HCT116 (cell line): ENCODE measurements around the gene ZNF83. TPM values are rescaled to one million over a fixed set of nuclear protein-coding genes. Genes with fewer than 3 reads are reported as not detected.
"Not testable (repeated sequence)": the region's sequence is repeated elsewhere in the genome, so short reads cannot be mapped to it uniquely, and the experiment has no call there.

Experiments
- ATAC-seq: fragments of 200-7000 bp; cut with Tn5 transposase; 2 replicates; pipeline ENCODE4 v1.9.1; 2020; ENCODE audit warnings: mild to moderate bottlenecking, moderate library complexity
- BruUV-seq: library from RNA; stranded (reverse); fragments of 400-500 nt; replicated peaks from 2 replicates; lab custom pipeline; 2021; lab: Mats Ljungman, UMichigan
- CTCF ChIA-PET: fragments of 300-600 bp; sonication (Branson Sonifier 250); formaldehyde crosslinking; loops from one replicate; lab custom pipeline; 2021; ENCODE audit warnings: antibody characterized with exemption; lab: Charles Lee
- POLR2A ChIA-PET: fragments of 300-600, 350-600 bp; sonication (Branson Sonifier 250); formaldehyde crosslinking; loops from one replicate; lab custom pipeline; 2021; ENCODE audit warnings: antibody characterized with exemption; lab: Charles Lee
- RAD21 ChIA-PET, 2 experiments: fragments of 300-600 bp; sonication (Branson Sonifier 250); formaldehyde crosslinking; loops; one replicate each; lab custom pipeline; 2023; ENCODE audit warnings: low total read pairs in 2 of 2; ENCODE audit not compliant: uncharacterized antibody in 2 of 2, unreplicated experiment in 2 of 2, low non-redundant PET in 1 of 2; lab: Charles Lee
- DNase-seq: peaks from one replicate; pipeline ENCODE4 v3.0.0-alpha.2; 2010; ENCODE audit warnings: low read depth, low spot score
- H2AFZ ChIP-seq: fragments of 200-600 bp; shearing (Covaris generic), sonication (generic); 2 replicates; pipeline ENCODE4 v1.6.1; 2017; ENCODE audit warnings: low read depth, mixed run types, mixed read lengths, antibody characterized with exemption, low read length; ENCODE audit not compliant: poor library complexity, severe bottlenecking
- H3K27ac ChIP-seq: 2 replicates; pipeline ENCODE4 v1.5.1; 2012; ENCODE audit warnings: low read depth, low read length
- H3K27me3 ChIP-seq: fragments of 200-600 bp; sonication (generic); 2 replicates; pipeline ENCODE4 v1.6.1; 2016; ENCODE audit warnings: mixed run types, low read length, mixed read lengths; ENCODE audit not compliant: insufficient read depth
- H3K36me3 ChIP-seq, 2 experiments: fragments of 200-500 bp in 1 of 2; fragments of 200-600 bp in 1 of 2; sonication (Bioruptor generic) in 1 of 2; sonication (generic) in 1 of 2; 2 replicates each; pipeline versions ENCODE4 v1.5.1 to v1.6.1; 2014 to 2016; ENCODE audit warnings: low read length in 2 of 2, inconsistent platforms in 1 of 2, mixed read lengths in 1 of 2, mixed run types in 1 of 2; ENCODE audit not compliant: insufficient read depth in 2 of 2, control insufficient read depth in 1 of 2
- H3K4me1 ChIP-seq, 2 experiments: fragments of 200-600 bp in 1 of 2; sonication (generic) in 1 of 2; 2 replicates each; pipeline versions ENCODE4 v1.5.1 to v1.6.1; 2012 to 2017; ENCODE audit warnings: low read length in 2 of 2, inconsistent platforms in 1 of 2, mild to moderate bottlenecking in 1 of 2, mixed read lengths in 1 of 2, mixed run types in 1 of 2, moderate library complexity in 1 of 2; ENCODE audit not compliant: insufficient read depth in 2 of 2, control insufficient read depth in 1 of 2
- H3K4me2 ChIP-seq: fragments of 200-600 bp; sonication (generic); 2 replicates; pipeline ENCODE4 v1.6.1; 2017; ENCODE audit warnings: mixed run types, low read length, mixed read lengths
- H3K4me3 ChIP-seq, 2 experiments: fragments of 200-600 bp in 1 of 2; sonication (generic) in 1 of 2; replicated peaks in 1 of 2; 2 replicates each; pipeline ENCODE4 v1.5.1; 2011 to 2016; ENCODE audit warnings: low read length in 2 of 2, control low read depth in 1 of 2, low read depth in 1 of 2, mild to moderate bottlenecking in 1 of 2, mixed read lengths in 1 of 2, mixed run types in 1 of 2
- H3K79me2 ChIP-seq: fragments of 200-600 bp; sonication (generic); 2 replicates; pipeline ENCODE4 v1.6.1; 2017; ENCODE audit warnings: mild to moderate bottlenecking, mixed run types, low read length, moderate library complexity, mixed read lengths; ENCODE audit not compliant: insufficient read depth
- H3K9ac ChIP-seq: fragments of 200-600 bp; sonication (generic); 2 replicates; pipeline ENCODE4 v1.6.1; 2016; ENCODE audit warnings: low read length, mixed read lengths
- H3K9me2 ChIP-seq: fragments of 200-600 bp; sonication (generic), shearing (Covaris generic); 2 replicates; pipeline ENCODE4 v1.6.1; 2017; ENCODE audit warnings: mixed run types, mild to moderate bottlenecking, moderate library complexity; ENCODE audit not compliant: insufficient read depth
- H3K9me3 ChIP-seq, 2 experiments: fragments of 200-500 bp in 1 of 2; fragments of 200-600 bp in 1 of 2; sonication (Bioruptor generic) in 1 of 2; sonication (generic) in 1 of 2; 2 replicates each; pipeline ENCODE4 v1.6.1; 2014 to 2017; ENCODE audit warnings: low read length in 2 of 2, mixed read lengths in 2 of 2, inconsistent platforms in 1 of 2, low read depth in 1 of 2, mild to moderate bottlenecking in 1 of 2, mixed run types in 1 of 2, moderate library complexity in 1 of 2; ENCODE audit not compliant: control insufficient read depth in 1 of 2, insufficient read depth in 1 of 2
- H4K20me1 ChIP-seq: fragments of 200-600 bp; sonication (generic), shearing (Covaris generic); 2 replicates; pipeline ENCODE4 v1.6.1; 2017; ENCODE audit warnings: mixed run types, mild to moderate bottlenecking, moderate library complexity; ENCODE audit not compliant: insufficient read depth
- ATF3 ChIP-seq: IDR thresholded peaks from 2 replicates; pipeline ENCODE4 v1.6.1; 2012
- ELF1 ChIP-seq: IDR thresholded peaks from 2 replicates; pipeline ENCODE4 v1.6.1; 2012; ENCODE audit warnings: low read depth, borderline replicate concordance
- EZH2phosphoT487 ChIP-seq: fragments of 200-600 bp; IDR thresholded peaks from 2 replicates; pipeline ENCODE4 v1.6.1; 2018; ENCODE audit warnings: antibody characterized with exemption, borderline replicate concordance
- FOSL1 ChIP-seq: IDR thresholded peaks from 2 replicates; pipeline ENCODE4 v1.6.1; 2012; ENCODE audit warnings: low read depth
- SRF ChIP-seq: IDR thresholded peaks from 2 replicates; pipeline ENCODE4 v1.6.1; 2012; ENCODE audit warnings: low read depth
- YY1 ChIP-seq: IDR thresholded peaks from 2 replicates; pipeline ENCODE4 v1.6.1; 2011; ENCODE audit warnings: low read length, low read depth, moderate library complexity, mild to moderate bottlenecking; ENCODE audit not compliant: insufficient replicate concordance; ENCODE audit errors: extremely low read depth
- ZBTB33 ChIP-seq: IDR thresholded peaks from 2 replicates; pipeline ENCODE4 v1.6.1; 2011; ENCODE audit warnings: mild to moderate bottlenecking, low read length, moderate library complexity; ENCODE audit not compliant: insufficient replicate concordance; ENCODE audit errors: extremely low read depth
- ZFX ChIP-seq: fragments of 450-650 bp; IDR thresholded peaks from 2 replicates; pipeline ENCODE4 v1.6.1; 2017
- intact Hi-C: fragments of 100-400 bp; cut with micrococcal nuclease; formaldehyde crosslinking; loops from 2 replicates; pipeline ENCODE4 v1.10.0; 2022
- total RNA-seq: library from RNA; stranded (reverse); gene quantifications from one replicate; pipeline ENCODE4 v1.2.1, GENCODE V29; 2021; ENCODE audit not compliant: unreplicated experiment

ZNF83 gene
- total RNA-seq, 1 experiment from 2014 or later: 34.2 TPM

- TF ChIP-seq ZBTB33 (no peak), EZH2phosphoT487 (no peak)
These were observed 41.4 kb upstream of the ZNF83 start (continued) for GRCh38 chr19:52679598-52679997.

- DNase-seq, H3K9me3 ChIP-seq, H3K27ac ChIP-seq, H3K9ac ChIP-seq, H2AFZ ChIP-seq, H3K9me2 ChIP-seq, RAD21 ChIA-PET, H3K4me3 ChIP-seq, ATAC-seq, POLR2A ChIA-PET, CTCF ChIA-PET, H3K27me3 ChIP-seq, H4K20me1 ChIP-seq, H3K4me2 ChIP-seq, BruUV-seq, intact Hi-C loops: not testable (repeated sequence)
- H3K36me3 ChIP-seq: peaks cover 0 to 13% of the 10 kb centered on the region in 2 experiments; a peak in 2 of 4 replicates
- H3K4me1 ChIP-seq: peaks cover 0 to 17% of the 10 kb centered on the region in 2 experiments; a peak in 2 of 4 replicates
- H3K79me2 ChIP-seq: peaks cover 89% of the 10 kb centered on the region
These were observed 37.1 kb upstream of the ZNF83 start for GRCh38 chr19:52675239-52675638.

- ATAC-seq: no peak
- H3K79me2 ChIP-seq: peaks cover 79% of the 10 kb centered on the region
- TF ChIP-seq ATF3 (no peak), YY1 (no peak), FOSL1 (no peak), SRF (no peak), ELF1 (no peak), ZFX (no peak)
These were observed 34.9 kb upstream of the ZNF83 start for GRCh38 chr19:52673014-52673413.

More at GRCh38 chr19:52673014-52673413, 34.9 kb upstream of the ZNF83 start:
- no peaks in the 10 kb centered on the region for H3K27me3 ChIP-seq
- peaks cover 0 to 13% of the 10 kb centered on the region in 2 experiments; a peak in 2 of 4 replicates for H3K36me3 ChIP-seq
- ChIA-PET RAD21 (no interaction called here), CTCF (no interaction called here), POLR2A (no interaction called here)
- intact Hi-C loops: no loop called here
- no peak overlapping the region for H3K9ac ChIP-seq
- no peak overlapping the region for H2AFZ ChIP-seq
- no peak overlapping the region for H3K4me2 ChIP-seq
- no peaks in the 10 kb centered on the region for H4K20me1 ChIP-seq
- BruUV-seq: no TSS peak
- H3K9me2 ChIP-seq: no peaks in the 10 kb centered on the region
- H3K9me3 ChIP-seq: peaks cover 0 to 10% of the 10 kb centered on the region in 2 experiments; a peak in 1 of 4 replicates
- H3K4me3 ChIP-seq: no peak overlapping the region
- no peak overlapping the region for H3K27ac ChIP-seq
- H3K4me1 ChIP-seq: peaks cover 0 to 26% of the 10 kb centered on the region in 2 experiments; a peak in 2 of 4 replicates
- no peak for DNase-seq
